Gastroesophageal sphincter (tissue), 3 donors: ENCODE measurements around the gene XDH.

Experiments
- CTCF ChIP-seq, 4 experiments: fragments of 200-600 bp in 2 of 4; fragments of 450-650 bp in 2 of 4; sonication (generic) in 1 of 4; IDR thresholded peaks; one replicate each; pipeline ENCODE4 v1.5.1; 2017 to 2019; ENCODE audit warnings: antibody characterized with exemption in 4 of 4, mild to moderate bottlenecking in 2 of 4, moderate library complexity in 2 of 4
- POLR2A ChIP-seq, 2 donors: fragments of 450-650 bp; IDR thresholded peaks; one replicate each; pipeline ENCODE4 v1.6.1; 2017; ENCODE audit warnings: antibody characterized with exemption in 2 of 2, mild to moderate bottlenecking in 2 of 2, moderate library complexity in 1 of 2
- POLR2AphosphoS5 ChIP-seq: sonication (generic); formaldehyde crosslinking; IDR thresholded peaks from one replicate; pipeline ENCODE4 v1.6.1; 2017; ENCODE audit warnings: antibody characterized with exemption

DNA sequence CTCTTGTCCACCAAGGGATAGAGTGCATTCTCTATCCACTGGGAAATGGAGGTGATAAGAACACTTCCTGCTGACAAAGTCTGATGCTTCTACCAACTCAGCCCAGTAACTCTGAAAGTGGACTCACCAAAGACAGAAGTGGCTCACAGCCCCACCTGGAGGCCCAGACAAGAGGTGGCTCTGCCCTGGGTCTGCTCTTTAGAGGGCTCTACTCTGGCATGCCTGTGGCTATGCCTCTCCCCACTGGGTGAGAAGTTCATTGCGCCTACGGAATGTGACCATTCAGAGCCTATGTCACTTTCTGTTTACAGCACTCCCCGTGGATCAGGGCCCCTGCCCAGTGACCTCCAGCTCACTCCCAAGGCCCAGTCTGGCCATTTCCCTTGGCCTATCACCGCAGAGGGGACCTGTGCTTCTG, 13.5 kb upstream of the XDH start:
- no peak for TF ChIP-seq POLR2A (IDR thresholded peaks at IDR 0.05)
- TF ChIP-seq CTCF (IDR thresholded peaks at IDR 0.05), result no peak
- no peak for TF ChIP-seq POLR2AphosphoS5
